ENCODE measurements around the gene SHROOM2.

SHROOM2 gene

GRCh38 chrX:9895225-9895912, 109.1 kb downstream of the SHROOM2 start:
- DNase-seq (ENCODE audit: low spot score): no peak

- DNase-seq (ENCODE audit: low spot score): no peak
Observed at GRCh38 chrX:9897761-9898161, 111.5 kb downstream of the SHROOM2 start.

- DNase-seq (ENCODE audit: low spot score): no peak
Observed at GRCh38 chrX:9899640-9900111, 113.4 kb downstream of the SHROOM2 start.

- DNase-seq (ENCODE audit: low spot score): no peak
Observed at GRCh38 chrX:9902656-9903055, 116.4 kb downstream of the SHROOM2 start.

- no peak for DNase-seq (ENCODE audit: low spot score)
Observed at GRCh38 chrX:9903146-9903545, 116.9 kb downstream of the SHROOM2 start.

GRCh38 chrX:9905288-9905687, 119.1 kb downstream of the SHROOM2 start:
- DNase-seq (ENCODE audit: low spot score): no peak

GRCh38 chrX:9905721-9906120, 119.5 kb downstream of the SHROOM2 start:
- DNase-seq (ENCODE audit: low spot score): no peak

GRCh38 chrX:9906919-9907318, 120.7 kb downstream of the SHROOM2 start:
- no peak for DNase-seq (ENCODE audit: low spot score)

- DNase-seq (ENCODE audit: low spot score): no peak
Observed at GRCh38 chrX:9907645-9908387, 121.6 kb downstream of the SHROOM2 start.

GRCh38 chrX:9909254-9909653, 123.0 kb downstream of the SHROOM2 start:
- no peak for DNase-seq (ENCODE audit: low spot score)

- DNase-seq (ENCODE audit: low spot score): no peak
Observed at GRCh38 chrX:9911487-9911886, 125.3 kb downstream of the SHROOM2 start.

GRCh38 chrX:9912351-9913145, 126.3 kb downstream of the SHROOM2 start:
- DNase-seq (ENCODE audit: low spot score): no peak

GRCh38 chrX:9913146-9913433, 126.9 kb downstream of the SHROOM2 start:
- no peak for DNase-seq (ENCODE audit: low spot score)

- DNase-seq (ENCODE audit: low spot score): no peak
Observed at GRCh38 chrX:9917861-9918260, 131.6 kb downstream of the SHROOM2 start.

GRCh38 chrX:9919632-9920172, 133.5 kb downstream of the SHROOM2 start:
- DNase-seq (ENCODE audit: low spot score): no peak

- DNase-seq (ENCODE audit: low spot score): no peak
Observed at GRCh38 chrX:9921407-9921806, 135.2 kb downstream of the SHROOM2 start.

- no peak for DNase-seq (ENCODE audit: low spot score)
Observed at GRCh38 chrX:9923357-9923756, 137.1 kb downstream of the SHROOM2 start.

GRCh38 chrX:9926002-9926401, 139.8 kb downstream of the SHROOM2 start:
- DNase-seq (ENCODE audit: low spot score): no peak

- no peak for DNase-seq (ENCODE audit: low spot score)
Observed at GRCh38 chrX:9927698-9928482, 141.7 kb downstream of the SHROOM2 start.

- no peak for DNase-seq (ENCODE audit: low spot score)
Observed at GRCh38 chrX:9935436-9935835, 149.2 kb downstream of the SHROOM2 start.

GRCh38 chrX:9937761-9938160, 151.5 kb downstream of the SHROOM2 start:
- no peak for DNase-seq (ENCODE audit: low spot score)

GRCh38 chrX:9938516-9938915, 152.3 kb downstream of the SHROOM2 start:
- DNase-seq (ENCODE audit: low spot score): no peak

Data from LoVo (cell line).